GM15510 (cell line): ENCODE measurements around the gene FTO.

ENCODE experiments used
- POLR2A ChIP-seq: IDR thresholded peaks from 3 replicates; pipeline ENCODE4 v1.6.1; 2011; ENCODE audit warnings: borderline replicate concordance; ENCODE audit not compliant: insufficient read length; ENCODE audit errors: extremely low read depth

The FTO gene

DNA sequence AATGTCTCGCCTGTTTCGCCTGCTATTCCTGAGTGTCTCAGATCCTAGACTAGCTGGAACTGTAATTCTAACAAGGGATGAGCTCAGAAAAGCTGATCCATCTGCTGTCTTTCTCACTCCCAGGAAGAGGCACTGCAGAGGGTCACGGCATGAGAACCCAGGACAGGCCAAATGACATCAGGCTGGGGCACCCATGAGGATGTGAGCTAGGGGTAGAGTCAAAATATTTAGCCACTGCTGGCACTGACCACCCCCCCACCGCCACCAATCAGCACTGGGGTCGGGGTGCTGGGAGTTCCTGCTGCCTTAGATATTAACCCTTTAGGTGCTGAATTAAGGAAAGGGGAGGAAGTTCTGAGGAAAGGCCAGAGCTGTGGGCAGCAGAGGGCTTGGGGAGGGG is 470.2 kb downstream of the FTO start:
- TF ChIP-seq POLR2A, result no peak

DNA sequence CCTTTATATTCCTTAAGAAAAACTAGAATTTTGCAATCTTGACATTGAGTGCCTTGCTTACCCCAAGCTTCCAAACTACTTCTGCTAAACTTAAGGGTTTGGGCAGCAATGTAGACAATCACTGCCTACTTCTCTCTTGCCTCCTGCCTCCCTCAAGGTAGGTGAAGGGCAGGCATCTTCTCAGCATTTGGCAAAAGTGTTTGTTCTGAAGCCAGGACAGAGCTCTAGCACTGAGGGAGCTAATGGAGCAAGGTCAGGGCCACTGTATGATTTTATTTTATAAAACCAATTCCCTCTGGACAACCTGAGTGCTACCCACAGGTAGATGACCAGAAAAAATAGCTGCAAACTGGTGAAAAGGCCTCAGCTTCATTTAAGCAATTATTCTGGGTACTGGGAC is 470.8 kb downstream of the FTO start:
- TF ChIP-seq POLR2A, result no peak

DNA sequence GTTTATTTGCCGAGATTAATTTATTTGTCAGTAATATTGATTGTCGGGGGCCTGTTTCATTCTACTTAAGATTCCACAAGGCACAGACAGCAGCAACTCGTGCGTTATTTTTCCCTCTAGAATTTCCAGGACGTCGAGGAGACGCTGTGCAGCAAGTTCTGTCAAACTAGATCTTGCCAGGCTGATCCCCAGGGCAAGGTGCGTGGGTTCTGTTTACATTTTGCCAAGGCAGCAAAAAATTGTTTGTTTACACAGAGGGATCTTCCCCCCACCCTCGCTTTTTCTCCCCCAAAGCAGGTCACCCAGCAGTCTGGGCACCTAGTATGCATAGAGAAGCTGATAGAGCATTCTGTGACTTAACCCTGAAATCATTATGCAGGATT is 471.2 kb downstream of the FTO start:
- TF ChIP-seq POLR2A, result no peak

DNA sequence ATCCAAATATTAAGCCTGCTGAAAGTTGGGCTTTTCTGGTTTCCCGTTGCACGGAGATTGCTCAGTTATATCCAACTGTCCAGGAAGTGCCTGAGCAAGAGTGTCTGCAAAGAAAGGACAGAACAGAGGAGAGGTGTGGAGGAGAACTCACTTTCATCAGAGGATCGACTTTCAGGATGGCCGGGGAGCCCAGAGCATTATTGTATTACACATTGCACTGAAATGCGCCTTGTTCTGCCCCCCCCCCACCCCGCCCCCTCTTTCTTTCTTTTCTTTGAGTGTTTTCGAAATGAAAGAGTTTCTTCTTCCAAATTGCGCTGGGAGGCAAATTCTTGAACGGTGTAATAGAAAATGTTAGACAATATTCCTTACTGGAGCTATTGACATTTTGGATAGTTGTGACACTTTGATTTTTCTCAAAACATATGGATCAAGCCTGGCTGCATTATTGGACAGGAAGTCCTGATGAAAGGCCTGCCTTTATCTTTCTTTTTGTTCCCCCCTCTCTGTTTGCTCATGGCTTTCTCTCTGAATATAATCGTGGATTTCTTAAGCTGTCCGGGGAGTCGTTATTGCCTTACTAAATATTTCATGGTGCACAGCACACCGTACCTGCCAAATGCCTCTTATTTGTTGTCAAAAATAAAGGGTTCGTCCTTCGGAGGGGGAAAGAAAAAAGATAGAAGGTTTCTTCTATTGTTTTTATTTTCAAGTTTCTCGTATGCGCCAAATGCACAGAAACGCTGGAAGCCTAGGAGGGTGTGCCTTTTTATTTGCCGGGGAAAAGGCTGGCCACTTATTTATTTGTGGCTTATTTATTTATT is 471.8 kb downstream of the FTO start:
- no peak for TF ChIP-seq POLR2A

DNA sequence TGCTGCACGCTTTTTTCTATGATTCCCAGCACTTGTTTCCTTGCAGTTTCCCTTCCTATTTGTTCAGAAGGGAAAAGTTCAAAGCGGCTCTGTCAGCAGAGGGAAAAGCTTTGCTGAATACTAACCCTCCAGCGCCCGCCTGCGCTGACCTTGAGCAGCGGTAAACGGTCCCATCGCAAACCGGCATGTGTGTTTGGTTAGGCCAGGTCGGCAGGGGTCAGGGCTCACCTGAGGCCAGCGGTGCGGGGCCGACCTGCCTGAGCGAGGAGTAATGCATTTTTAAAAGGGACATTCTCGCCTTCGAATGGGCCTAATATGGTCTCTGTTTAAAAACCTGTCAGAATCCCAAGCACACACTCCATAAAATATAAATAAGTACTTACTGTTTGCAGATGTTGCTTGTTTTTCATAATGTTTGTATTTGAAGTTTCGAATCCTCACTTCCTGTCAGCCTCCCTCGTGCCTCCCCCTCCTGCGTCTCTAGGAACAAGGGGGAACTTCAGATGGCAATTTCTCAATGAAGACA is 472.5 kb downstream of the FTO start:
- no peak for TF ChIP-seq POLR2A

DNA sequence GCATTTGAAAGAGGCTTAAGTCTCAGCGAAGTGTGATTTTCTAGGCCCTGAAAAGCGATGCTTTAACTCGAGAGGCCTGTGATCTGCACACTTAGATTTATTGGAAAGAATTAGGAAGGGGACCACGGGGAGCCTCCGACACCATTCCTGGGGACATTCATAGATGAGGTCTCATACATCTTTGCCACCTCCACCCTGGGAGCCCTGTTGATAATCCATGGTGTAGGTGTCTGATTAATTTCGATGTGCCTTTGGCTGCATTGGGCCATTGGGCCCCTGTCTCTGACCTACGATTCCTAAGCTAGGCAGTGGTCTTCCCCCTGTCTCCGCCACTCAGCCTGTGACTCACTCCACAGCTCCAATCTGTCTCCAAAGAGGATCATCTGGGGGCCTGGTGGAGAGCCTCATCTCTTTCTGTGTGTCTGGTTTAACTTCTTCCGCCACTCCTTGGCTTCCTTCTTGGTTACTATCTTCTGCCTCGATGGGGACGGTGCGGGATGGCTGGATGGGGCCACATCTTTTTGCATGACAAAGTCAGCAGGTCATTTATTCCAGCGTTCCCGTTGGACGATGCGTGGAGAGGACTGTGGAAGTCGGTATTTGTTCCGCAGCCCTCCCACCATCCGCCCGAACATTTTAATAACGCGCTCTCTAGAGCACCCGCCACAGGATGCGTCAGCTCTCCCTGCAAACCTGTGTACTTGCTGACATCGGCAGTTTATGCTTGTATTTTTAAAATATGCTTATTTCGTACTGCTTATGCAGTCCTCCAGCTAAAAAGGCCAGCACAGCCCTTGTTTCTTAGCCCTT is 473.3 kb downstream of the FTO start:
- TF ChIP-seq POLR2A, result no peak

DNA sequence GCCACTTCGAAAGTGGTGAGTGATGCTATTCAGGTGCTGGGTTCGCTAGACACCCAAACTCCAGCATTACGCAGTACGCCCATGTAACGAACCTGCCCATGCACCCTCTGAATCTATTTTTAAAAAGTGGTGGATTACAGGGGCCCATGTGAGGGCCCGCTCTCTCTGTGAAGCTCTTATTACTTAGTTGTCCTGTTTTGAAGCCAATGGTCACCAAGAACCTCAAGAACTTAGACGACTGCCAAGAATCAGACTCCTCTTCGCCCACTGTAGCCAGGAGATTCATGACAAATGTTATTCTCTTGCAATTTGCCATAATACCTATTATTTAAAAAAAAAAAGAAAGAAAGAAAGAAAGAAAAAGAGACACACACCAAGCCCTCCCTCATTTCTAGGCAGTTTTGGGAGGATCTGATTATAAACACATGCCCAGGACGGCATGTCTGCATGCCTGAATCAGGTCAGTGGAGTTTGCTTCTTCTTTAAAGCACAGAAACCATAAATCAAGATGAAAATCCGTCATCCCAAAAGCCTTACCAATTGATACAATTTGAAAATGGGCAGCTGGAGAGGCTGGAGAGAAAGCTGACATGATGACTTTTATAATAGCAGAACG is 474.0 kb downstream of the FTO start:
- no peak for TF ChIP-seq POLR2A

DNA sequence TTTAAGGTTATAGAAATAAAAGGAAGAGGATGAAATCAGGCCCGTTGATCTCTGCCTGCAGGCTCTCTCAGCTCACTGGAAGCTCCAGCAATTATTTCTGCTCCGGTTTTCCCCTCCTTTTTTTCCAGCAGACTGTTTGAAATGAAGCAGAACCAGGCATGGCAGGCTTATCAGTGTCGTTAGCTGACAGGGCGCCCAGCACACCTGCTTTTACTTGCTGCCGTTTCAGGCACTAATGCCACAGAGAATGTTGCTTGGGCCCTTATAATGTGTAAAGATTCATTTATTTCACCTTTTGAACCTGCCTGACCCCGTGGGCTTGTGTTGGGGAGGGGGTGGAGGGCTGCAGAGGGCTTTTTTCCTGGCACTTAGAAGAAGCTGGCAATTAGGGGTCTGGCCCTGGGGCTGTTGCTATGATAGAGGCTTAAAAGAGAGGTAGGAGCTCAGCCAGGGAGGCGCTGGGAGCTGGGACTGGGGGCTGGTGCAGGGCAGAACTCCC is 474.6 kb downstream of the FTO start:
- no peak for TF ChIP-seq POLR2A

DNA sequence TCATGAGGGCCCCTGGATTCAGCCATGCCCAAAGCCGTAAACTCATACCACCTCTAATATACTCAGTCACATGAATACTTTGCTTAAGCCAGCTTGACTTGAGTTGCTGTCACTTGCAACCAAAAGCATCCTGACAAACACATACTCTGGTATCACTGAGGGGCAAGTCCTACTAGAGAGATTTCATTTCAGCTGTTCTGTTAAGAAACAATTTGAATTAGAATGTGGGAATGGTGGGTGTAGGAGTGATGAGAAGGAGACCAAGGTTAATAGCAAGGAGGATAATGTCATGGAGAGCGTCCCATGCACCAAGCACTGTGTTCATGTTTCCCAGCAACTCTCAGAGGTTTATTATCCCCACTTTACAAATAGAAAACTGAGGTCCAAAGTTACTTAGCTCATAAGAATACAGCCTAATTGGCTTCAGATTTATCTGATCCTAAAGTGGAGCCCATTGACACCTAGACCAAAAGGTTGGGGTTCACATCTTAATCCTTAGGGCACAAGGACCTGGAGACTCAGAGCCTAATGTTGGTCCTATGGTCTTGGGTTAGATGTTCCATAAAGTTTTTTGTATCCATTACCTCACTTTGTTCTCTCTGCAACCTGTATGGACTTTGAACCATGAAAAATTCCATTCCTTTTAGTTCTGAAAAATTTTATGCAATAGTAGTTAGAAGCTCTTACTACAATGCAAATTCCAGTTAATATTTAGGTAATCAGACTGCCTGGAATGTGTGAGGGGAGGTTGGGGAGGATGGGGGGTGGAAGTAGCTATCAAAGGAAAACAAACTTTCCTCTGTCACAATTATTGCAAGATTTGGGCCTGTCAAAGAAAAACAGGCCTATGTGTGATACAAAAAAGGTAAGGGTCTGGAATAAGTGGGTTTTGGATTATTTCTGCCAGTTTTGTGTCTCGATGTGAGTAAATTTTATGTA is 476.7 kb downstream of the FTO start:
- no peak for TF ChIP-seq POLR2A

DNA sequence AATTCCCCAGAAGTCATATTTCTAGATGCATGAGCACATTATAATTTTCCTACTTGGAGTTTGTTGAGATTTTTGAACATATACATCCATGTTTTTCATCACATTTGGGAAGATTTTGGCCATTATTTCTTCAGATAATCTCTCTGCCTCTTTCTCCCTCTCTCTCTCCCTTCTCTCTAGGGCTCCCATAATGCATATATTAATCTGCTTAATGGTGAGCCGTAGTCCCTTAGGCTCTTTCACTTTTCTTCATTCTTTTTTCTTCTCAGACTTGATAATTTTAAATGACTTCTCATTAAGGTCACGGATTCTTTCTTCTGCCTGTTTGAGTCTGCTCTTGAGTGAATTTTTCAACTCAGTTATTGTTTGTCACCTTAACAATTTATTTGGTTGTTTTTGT is 481.1 kb downstream of the FTO start:
- TF ChIP-seq POLR2A, result no peak

DNA sequence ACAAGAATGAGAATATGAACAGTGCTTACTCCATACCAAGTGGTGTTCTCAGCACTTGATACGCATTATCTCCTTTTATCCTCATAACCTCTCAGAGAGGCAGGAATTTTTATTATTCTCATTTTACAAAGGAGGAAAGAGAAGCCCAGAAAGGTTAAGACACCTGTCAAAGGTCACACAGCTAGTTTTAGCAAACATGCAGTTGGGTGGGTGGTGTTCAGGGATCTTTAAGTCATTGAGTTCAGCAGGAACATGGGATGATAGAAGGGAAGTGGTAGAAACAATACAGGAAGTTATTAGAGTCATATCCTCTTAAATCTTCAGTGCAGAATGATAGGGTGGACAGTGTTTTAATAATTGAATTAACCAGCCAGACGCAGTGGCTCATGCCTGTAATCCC is 487.2 kb downstream of the FTO start:
- no peak for TF ChIP-seq POLR2A

DNA sequence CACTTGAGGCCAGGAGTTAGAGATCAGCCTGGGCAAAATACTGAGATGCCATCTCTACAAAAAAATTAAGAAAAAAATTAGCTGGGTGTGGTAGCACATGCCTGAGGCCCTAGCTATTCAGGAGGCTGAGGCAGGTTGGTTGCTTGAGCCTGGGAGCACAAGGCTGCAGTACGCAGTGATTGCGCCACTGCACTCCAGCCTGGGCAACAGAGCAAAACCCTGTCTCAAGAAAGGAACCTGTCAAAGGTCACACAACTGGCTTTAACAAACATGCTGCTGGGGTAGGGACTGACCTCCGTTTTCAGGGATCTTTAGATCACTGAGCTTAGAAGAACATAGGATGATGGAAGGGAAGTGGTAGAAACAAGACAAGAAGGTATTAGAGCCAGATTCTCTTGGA is 487.6 kb downstream of the FTO start:
- TF ChIP-seq POLR2A, result no peak

DNA sequence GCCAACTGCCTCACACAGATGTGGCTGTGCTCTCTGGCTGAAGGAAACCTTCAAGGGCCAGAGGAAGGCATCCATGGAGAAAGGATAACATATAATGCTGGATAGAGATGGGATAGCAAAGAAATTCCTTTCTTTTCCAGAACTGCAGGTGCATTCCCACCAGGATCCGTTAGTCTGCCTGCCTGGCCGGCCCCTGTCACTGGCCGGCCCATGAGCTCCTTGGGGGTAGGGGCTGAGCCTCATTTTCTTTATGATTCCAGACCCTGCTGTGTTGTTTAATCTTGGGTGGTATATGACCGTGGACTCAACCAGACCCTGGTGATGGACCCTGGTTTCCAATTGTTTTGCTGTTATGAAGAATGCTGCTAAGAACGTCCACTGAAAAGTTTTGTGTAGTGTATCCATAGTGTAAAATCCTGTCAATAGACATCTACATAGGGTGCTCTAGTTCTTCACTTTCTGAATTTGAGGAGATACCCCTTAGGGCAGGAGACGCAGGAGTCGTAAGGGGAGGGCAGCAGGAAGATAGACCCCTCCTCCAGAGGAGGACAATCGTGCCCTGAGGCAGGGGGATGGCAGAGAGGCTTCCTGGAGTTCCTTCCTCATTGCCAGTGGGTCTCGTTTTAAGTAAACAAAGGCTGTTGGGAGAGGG is 489.2 kb downstream of the FTO start:
- no peak for TF ChIP-seq POLR2A
